SU-DHL-6 (cell line): Measurements from ENCODE around the gene KRTDAP.

Source experiments
- H2AFZ ChIP-seq: fragments of 200-600 bp; sonication (generic); 2 replicates; pipeline ENCODE4 v1.6.1; 2014; ENCODE audit warnings: low read depth, mild to moderate bottlenecking, moderate library complexity, mixed read lengths, antibody characterized with exemption, low read length; ENCODE audit not compliant: severe bottlenecking
- H3F3A ChIP-seq: fragments of 200-600 bp; shearing (Covaris generic); 2 replicates; pipeline ENCODE4 v1.6.0; 2016; ENCODE audit warnings: antibody characterized with exemption, mild to moderate bottlenecking; ENCODE audit not compliant: insufficient read depth
- H3K27ac ChIP-seq: fragments of 200-600 bp; sonication (generic); 2 replicates; pipeline ENCODE4 v1.5.1; 2016; ENCODE audit warnings: low read depth, mild to moderate bottlenecking, low read length, moderate library complexity, mixed read lengths
- H3K27me3 ChIP-seq: fragments of 200-600 bp; sonication (generic), shearing (Covaris generic); 2 replicates; pipeline ENCODE4 v1.6.0; 2014; ENCODE audit warnings: mild to moderate bottlenecking, low read length
- H3K36me3 ChIP-seq: fragments of 200-600 bp; sonication (generic); 2 replicates; pipeline ENCODE4 v1.6.1; 2014; ENCODE audit warnings: mild to moderate bottlenecking, low read length, mixed read lengths
- H3K4me2 ChIP-seq: fragments of 300-600, 200-600 bp; shearing (Covaris generic), sonication (generic); 2 replicates; pipeline ENCODE4 v1.6.0; 2014; ENCODE audit warnings: low read length, low read depth, mild to moderate bottlenecking; ENCODE audit not compliant: poor library complexity, severe bottlenecking
- H3K4me3 ChIP-seq: fragments of 200-600 bp; sonication (generic); 2 replicates; pipeline ENCODE4 v1.5.1; 2014; ENCODE audit warnings: antibody characterized with exemption, low read length, mild to moderate bottlenecking, mixed read lengths; ENCODE audit not compliant: insufficient read depth, poor library complexity, severe bottlenecking
- H3K79me2 ChIP-seq: fragments of 200-600 bp; sonication (generic); 2 replicates; pipeline ENCODE4 v1.6.1; 2014; ENCODE audit warnings: mild to moderate bottlenecking, low read length, moderate library complexity; ENCODE audit not compliant: insufficient read depth
- H3K9ac ChIP-seq: fragments of 200-600 bp; sonication (generic); 2 replicates; pipeline ENCODE4 v1.7.0; 2014; ENCODE audit warnings: mild to moderate bottlenecking, low read length
- H3K9me2 ChIP-seq: fragments of 200-600 bp; sonication (generic); replicated peaks from 2 replicates; pipeline ENCODE4 v1.6.1; 2014; ENCODE audit warnings: low read length; ENCODE audit not compliant: insufficient read depth
- H3K9me3 ChIP-seq: fragments of 200-600 bp; sonication (generic); 2 replicates; pipeline ENCODE4 v1.6.1; 2014; ENCODE audit warnings: low read length, mixed read lengths; ENCODE audit not compliant: insufficient read depth
- H4K20me1 ChIP-seq: fragments of 200-600 bp; sonication (generic); 2 replicates; pipeline ENCODE4 v1.6.1; 2014; ENCODE audit warnings: low read depth, mild to moderate bottlenecking, antibody characterized with exemption, low read length, moderate library complexity, mixed read lengths
- CTCF ChIP-seq: fragments of 200-600 bp; sonication (generic); IDR thresholded peaks from one replicate; pipeline ENCODE4 v1.5.1; 2017; ENCODE audit warnings: antibody characterized with exemption, mild to moderate bottlenecking, low read length, moderate library complexity; ENCODE audit not compliant: insufficient read depth, poor library complexity, severe bottlenecking
- EZH2phosphoT487 ChIP-seq: fragments of 200-600 bp; sonication (generic), shearing (Covaris generic); conservative IDR thresholded peaks from 2 replicates; pipeline ENCODE4 v1.6.1; 2018; ENCODE audit warnings: mild to moderate bottlenecking, antibody characterized with exemption, low read length, moderate library complexity, mixed read lengths

KRTDAP gene

GRCh38 chr19:35486268-35486708 is 4.0 kb downstream of the KRTDAP start:
- Histone ChIP-seq H3F3A (no peaks in the 10 kb centered on the region), H3K9me2 (no peaks in the 10 kb centered on the region), H3K9me3 (no peaks in the 10 kb centered on the region), H4K20me1 (no peaks in the 10 kb centered on the region), H3K79me2 (no peaks in the 10 kb centered on the region), H3K27ac (no peak overlapping the region), H3K36me3 (no peaks in the 10 kb centered on the region), H3K9ac (no peak overlapping the region), H3K4me3 (no peak overlapping the region), H2AFZ (no peak overlapping the region), H3K27me3 (no peaks in the 10 kb centered on the region), H3K4me2 (no peak overlapping the region)
- TF ChIP-seq CTCF: no peak
- no peak for TF ChIP-seq EZH2phosphoT487

- Histone ChIP-seq H3K9me2 (no peaks in the 10 kb centered on the region), H2AFZ (no peak overlapping the region), H3K79me2 (no peaks in the 10 kb centered on the region), H3K27me3 (no peaks in the 10 kb centered on the region), H3K4me2 (no peak overlapping the region), H3K9ac (no peak overlapping the region), H3K4me3 (no peak overlapping the region), H3K36me3 (no peaks in the 10 kb centered on the region), H3F3A (no peaks in the 10 kb centered on the region), H3K9me3 (no peaks in the 10 kb centered on the region), H4K20me1 (no peaks in the 10 kb centered on the region), H3K27ac (no peak overlapping the region)
- no peak for TF ChIP-seq EZH2phosphoT487
- TF ChIP-seq CTCF: no peak
These were observed 5.8 kb downstream of the KRTDAP start for GRCh38 chr19:35484252-35485036.

- no peaks in the 10 kb centered on the region for H3K36me3 ChIP-seq
- H3K27me3 ChIP-seq: no peaks in the 10 kb centered on the region
- no peaks in the 10 kb centered on the region for H3F3A ChIP-seq
- H3K9me3 ChIP-seq: no peaks in the 10 kb centered on the region
- no peak overlapping the region for H3K4me3 ChIP-seq
- H3K79me2 ChIP-seq: no peaks in the 10 kb centered on the region
- H2AFZ ChIP-seq: no peak overlapping the region
- no peak for TF ChIP-seq EZH2phosphoT487
- TF ChIP-seq CTCF: no peak
- H3K27ac ChIP-seq: no peak overlapping the region
- no peak overlapping the region for H3K4me2 ChIP-seq
- H3K9ac ChIP-seq: no peak overlapping the region
- H4K20me1 ChIP-seq: no peaks in the 10 kb centered on the region
- H3K9me2 ChIP-seq: no peaks in the 10 kb centered on the region
These were observed 7.2 kb downstream of the KRTDAP start for GRCh38 chr19:35483089-35483488.
